IMR-90 (cell line): ENCODE results near the gene PXN. TPM values are rescaled to one million over a fixed set of nuclear protein-coding genes. Genes with fewer than 3 reads are reported as not detected.

ENCODE experiments used
- ATAC-seq: fragments of 200-7000 bp; cut with Tn5 transposase; 2 replicates; pipeline ENCODE4 v1.9.1; 2020; ENCODE audit warnings: low read depth, mild to moderate bottlenecking, moderate library complexity
- BruUV-seq: library from RNA; stranded (reverse); fragments of 400-500 nt; replicated peaks from 2 replicates; lab custom pipeline; 2021; lab: Mats Ljungman, UMichigan
- CTCF ChIA-PET: fragments of 300-600 bp; formaldehyde crosslinking; extraction: SDS; loops from one replicate; lab custom pipeline; 2021; ENCODE audit warnings: antibody characterized with exemption; lab: Yijun Ruan, JAX
- POLR2A ChIA-PET: fragments of 300-600 bp; sonication (Branson Sonifier 250); formaldehyde crosslinking; loops from one replicate; lab custom pipeline; 2022; ENCODE audit warnings: antibody characterized with exemption; ENCODE audit not compliant: unreplicated experiment; lab: Charles Lee
- DNase-seq: peaks from one replicate; pipeline ENCODE4 v3.0.0; 2013
- H2AFZ ChIP-seq: replicated peaks from 2 replicates; pipeline ENCODE3; 2013; ENCODE audit warnings: low read length, mild to moderate bottlenecking; ENCODE audit not compliant: poor library complexity
- H2AK5ac ChIP-seq: 2 replicates; pipeline ENCODE4 v1.6.1; 2013; ENCODE audit warnings: low read depth, low read length, inconsistent platforms
- H2AK9ac ChIP-seq: replicated peaks from 2 replicates; pipeline ENCODE3; 2013; ENCODE audit warnings: mild to moderate bottlenecking, low read depth, low read length, moderate library complexity; ENCODE audit not compliant: poor library complexity
- H2BK120ac ChIP-seq: 2 replicates; pipeline ENCODE4 v1.6.1; 2013; ENCODE audit warnings: low read depth, low read length, inconsistent platforms
- H2BK15ac ChIP-seq: 3 replicates; pipeline ENCODE4 v1.6.1; 2013; ENCODE audit warnings: low read depth, low read length, inconsistent platforms
- H2BK20ac ChIP-seq: 2 replicates; pipeline ENCODE4 v1.6.1; 2013; ENCODE audit warnings: low read depth, mild to moderate bottlenecking, inconsistent platforms, low read length, moderate library complexity
- H2BK5ac ChIP-seq: 2 replicates; pipeline ENCODE4 v1.6.1; 2013; ENCODE audit warnings: mild to moderate bottlenecking, low read depth, low read length, inconsistent platforms; ENCODE audit not compliant: poor library complexity, severe bottlenecking
- H3K14ac ChIP-seq: replicated peaks from 2 replicates; pipeline ENCODE4 v1.6.1; 2013; ENCODE audit warnings: low read depth, low read length, inconsistent platforms
- H3K18ac ChIP-seq: 2 replicates; pipeline ENCODE4 v1.6.1; 2013; ENCODE audit warnings: low read depth, low read length, control low read depth
- H3K23ac ChIP-seq: 2 replicates; pipeline ENCODE4 v1.6.1; 2013; ENCODE audit warnings: low read depth, low read length, inconsistent platforms
- H3K27ac ChIP-seq: 2 replicates; pipeline ENCODE4 v1.5.1; 2013; ENCODE audit warnings: mild to moderate bottlenecking, control low read depth, low read length; ENCODE audit not compliant: insufficient read depth
- H3K27me3 ChIP-seq: 2 replicates; pipeline ENCODE4 v1.6.1; 2013; ENCODE audit warnings: low read length; ENCODE audit not compliant: control insufficient read depth, insufficient read depth
- H3K36me3 ChIP-seq: 2 replicates; pipeline ENCODE4 v1.6.1; 2013; ENCODE audit warnings: low read length, mixed read lengths; ENCODE audit not compliant: control insufficient read depth, insufficient read depth
- H3K4ac ChIP-seq: 2 replicates; pipeline ENCODE4 v1.6.1; 2013; ENCODE audit warnings: low read depth, low read length, inconsistent platforms
- H3K4me1 ChIP-seq: 2 replicates; pipeline ENCODE4 v1.6.1; 2013; ENCODE audit warnings: low read length, mixed read lengths; ENCODE audit not compliant: control insufficient read depth, insufficient read depth
- H3K4me2 ChIP-seq: 2 replicates; pipeline ENCODE4 v1.6.1; 2013; ENCODE audit warnings: low read depth, mild to moderate bottlenecking, control low read depth, low read length, moderate library complexity
- H3K4me3 ChIP-seq: 2 replicates; pipeline ENCODE4 v1.5.1; 2013; ENCODE audit warnings: low read depth, mild to moderate bottlenecking, control low read depth, low read length, moderate library complexity; ENCODE audit not compliant: insufficient read depth
- H3K56ac ChIP-seq: 2 replicates; pipeline ENCODE4 v1.6.1; 2013; ENCODE audit warnings: low read length, inconsistent platforms; ENCODE audit not compliant: insufficient read depth; ENCODE audit errors: extremely low read depth
- H3K79me1 ChIP-seq, 2 experiments: 2 replicates each; pipeline ENCODE4 v1.6.1; 2013; ENCODE audit warnings: low read length in 2 of 2, inconsistent platforms in 1 of 2, low read depth in 1 of 2
- H3K9ac ChIP-seq: 2 replicates; pipeline ENCODE4 v1.6.1; 2013; ENCODE audit warnings: low read depth, low read length, control low read depth
- H3K9me1 ChIP-seq: 2 replicates; pipeline ENCODE4 v1.6.1; 2013; ENCODE audit warnings: low read length, inconsistent platforms; ENCODE audit not compliant: insufficient read depth
- H3K9me3 ChIP-seq: 2 replicates; pipeline ENCODE4 v1.6.1; 2013; ENCODE audit warnings: low read length; ENCODE audit not compliant: control insufficient read depth, insufficient read depth
- H4K20me1 ChIP-seq: 2 replicates; pipeline ENCODE4 v1.6.1; 2013; ENCODE audit warnings: low read length, inconsistent platforms; ENCODE audit not compliant: insufficient read depth
- H4K5ac ChIP-seq: 2 replicates; pipeline ENCODE4 v1.6.1; 2013; ENCODE audit warnings: mild to moderate bottlenecking, low read depth, low read length, control low read depth
- H4K8ac ChIP-seq, 2 experiments: 2 replicates each; pipeline ENCODE4 v1.6.1; 2013; ENCODE audit warnings: low read depth in 2 of 2, low read length in 2 of 2, control low read depth in 1 of 2, inconsistent platforms in 1 of 2
- H4K91ac ChIP-seq: 2 replicates; pipeline ENCODE4 v1.6.1; 2013; ENCODE audit warnings: low read depth, low read length, inconsistent platforms; ENCODE audit not compliant: insufficient read depth
- CEBPB ChIP-seq: IDR thresholded peaks from 2 replicates; pipeline ENCODE4 v1.6.1; 2012; ENCODE audit warnings: low read depth, low read length, improper control_type of control experiment
- MAZ ChIP-seq: IDR thresholded peaks from 2 replicates; pipeline ENCODE4 v1.6.1; 2012; ENCODE audit warnings: low read depth, mild to moderate bottlenecking, low read length, improper control_type of control experiment, moderate library complexity, borderline replicate concordance
- NFE2L2 ChIP-seq: fragments of 150-350 bp; IDR thresholded peaks from 2 replicates; pipeline ENCODE4 v1.6.1; 2016; ENCODE audit warnings: low read depth, mild to moderate bottlenecking, low read length
- RCOR1 ChIP-seq: IDR thresholded peaks from 2 replicates; pipeline ENCODE4 v1.6.1; 2012; ENCODE audit warnings: mild to moderate bottlenecking, low read length, improper control_type of control experiment; ENCODE audit not compliant: insufficient replicate concordance
- SMC3 ChIP-seq: fragments of 150-350 bp; IDR thresholded peaks from 2 replicates; pipeline ENCODE4 v1.6.1; 2016; ENCODE audit warnings: low read depth, mild to moderate bottlenecking, antibody characterized with exemption, low read length, moderate library complexity
- WGBS, 2 experiments: methylation state at CpG; one replicate each; pipeline versions ENCODE4 v1.1.5 to v1.1.7; 2013; ENCODE audit warnings: missing lambda C conversion rate in 2 of 2; ENCODE audit not compliant: insufficient read length in 1 of 2; ENCODE audit errors: extremely low coverage in 2 of 2; 5-methylcytosine and 5-hydroxymethylcytosine counted together
- dilution Hi-C: fragments of 300-500 bp; cut with HindIII; formaldehyde crosslinking; loops from one replicate; pipeline ENCODE4 v1.14.3; 2018; ENCODE audit warnings: low sequenced_read_pairs; ENCODE audit not compliant: unreplicated experiment
- in situ Hi-C: fragments of 300-500 bp; cut with MboI; formaldehyde crosslinking; loops from 3 replicates; pipeline ENCODE4 v1.14.3; 2019; ENCODE audit warnings: low sequenced_read_pairs, inconsistent platforms, mixed read lengths
- intact Hi-C: fragments of 100-400 bp; cut with micrococcal nuclease; formaldehyde crosslinking; loops from 2 replicates; pipeline ENCODE4 v1.10.0; 2022
- polyA plus RNA-seq, 3 experiments: library from polyadenylated mRNA; depleted of rRNA; stranded (reverse); fragments of >200 nt; gene quantifications; 2 replicates each; pipeline ENCODE4 v1.2.3, GENCODE V29; 2012; ENCODE audit warnings: low replicate concordance in 1 of 3
- total RNA-seq: library from RNA; depleted of rRNA; stranded (reverse); fragments of >200 nt; gene quantifications from 2 replicates; pipeline ENCODE4 v1.2.3, GENCODE V29; 2012
- TF ChIP-seq, protein P1 (sequence below): fragments of 150-350 bp; IDR thresholded peaks from 2 replicates; pipeline ENCODE4 v1.6.1; 2017; ENCODE audit warnings: mild to moderate bottlenecking, antibody characterized with exemption, low read length, low read depth
- TF ChIP-seq, protein P2 (sequence below): fragments of 150-350 bp; IDR thresholded peaks from 2 replicates; pipeline ENCODE4 v1.6.1; 2016; ENCODE audit warnings: low read depth, mild to moderate bottlenecking, low read length, moderate library complexity, borderline replicate concordance

The PXN gene
- total and polyA plus RNA-seq, 2 of the 4 experiments (the other 2 are of a cell fraction), result 46.6 to 134 TPM

DNA sequence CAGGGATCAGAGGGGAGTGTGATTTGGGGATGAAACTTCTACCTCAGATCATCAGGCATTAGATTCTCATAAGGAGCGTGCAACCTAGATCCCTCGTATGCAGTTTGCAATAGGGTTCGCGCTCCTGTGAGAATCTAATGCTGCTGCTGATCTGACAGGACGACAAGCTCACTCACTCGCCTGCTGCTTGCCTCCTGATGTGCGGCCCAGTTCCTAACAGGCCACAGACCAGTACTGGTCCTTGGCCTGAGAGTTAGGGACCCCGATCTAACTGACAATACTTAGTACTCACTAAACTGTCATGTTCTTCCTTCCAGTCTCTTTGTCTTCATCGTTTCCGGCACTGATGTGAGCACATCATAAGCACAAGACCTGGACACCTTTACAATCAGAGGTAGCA is 59.3 kb downstream of the PXN start:
- H2BK15ac ChIP-seq, result no peak overlapping the region
- no peaks in the 10 kb centered on the region for H3K27me3 ChIP-seq
- no peak overlapping the region for H3K18ac ChIP-seq
- no peak overlapping the region for H2AK5ac ChIP-seq
- dilution Hi-C loops (no loop called here), intact Hi-C loops (no loop called here), in situ Hi-C loops (no loop called here)
- H3K27ac ChIP-seq, result no peak overlapping the region
- H3K4me2 ChIP-seq, result no peak overlapping the region
- peaks cover 21% of the 10 kb centered on the region for H3K36me3 ChIP-seq
- H3K14ac ChIP-seq, result no peak overlapping the region
- H2BK20ac ChIP-seq, result no peak overlapping the region
- BruUV-seq, result no TSS peak
- no peaks in the 10 kb centered on the region for H3K4me1 ChIP-seq
- POLR2A ChIA-PET, result no interaction called here
- 94% methylated on average over 7 of the region's 10 CpGs; no CpG with 5 or more reads in 1 of the 2 experiments for WGBS, 2 experiments
- H4K5ac ChIP-seq, result no peak overlapping the region
- ATAC-seq, result no peak
- no peak overlapping the region for H3K9ac ChIP-seq
- no peak overlapping the region for H3K4ac ChIP-seq
- H2AFZ ChIP-seq, result no peak overlapping the region
- H2BK120ac ChIP-seq, result no peak overlapping the region
- H3K56ac ChIP-seq, result no peak overlapping the region
- no peak overlapping the region for H3K4me3 ChIP-seq
- DNase-seq, result no peak
- no peak overlapping the region for H4K91ac ChIP-seq
- no peaks in the 10 kb centered on the region for H4K20me1 ChIP-seq
- CTCF ChIA-PET, result no interaction called here
- H3K79me1 ChIP-seq, result peaks cover 5 to 20% of the 10 kb centered on the region in 2 experiments
- H2BK5ac ChIP-seq, result no peak overlapping the region
- no peaks in the 10 kb centered on the region for H3K9me3 ChIP-seq
- no peak overlapping the region for H3K23ac ChIP-seq
- no peak overlapping the region for H4K8ac ChIP-seq
- 0 out of 2 replicates have a peak, but pooled peaks cover 4% of the 10 kb centered on the region for H3K9me1 ChIP-seq
- H2AK9ac ChIP-seq, result no peak overlapping the region
- TF ChIP-seq SMC3, result no peak
- TF ChIP-seq, protein P1, sequence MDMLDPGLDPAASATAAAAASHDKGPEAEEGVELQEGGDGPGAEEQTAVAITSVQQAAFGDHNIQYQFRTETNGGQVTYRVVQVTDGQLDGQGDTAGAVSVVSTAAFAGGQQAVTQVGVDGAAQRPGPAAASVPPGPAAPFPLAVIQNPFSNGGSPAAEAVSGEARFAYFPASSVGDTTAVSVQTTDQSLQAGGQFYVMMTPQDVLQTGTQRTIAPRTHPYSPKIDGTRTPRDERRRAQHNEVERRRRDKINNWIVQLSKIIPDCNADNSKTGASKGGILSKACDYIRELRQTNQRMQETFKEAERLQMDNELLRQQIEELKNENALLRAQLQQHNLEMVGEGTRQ, result no peak
- TF ChIP-seq RCOR1, result no peak
- TF ChIP-seq CEBPB, result no peak
- no peak for TF ChIP-seq MAZ
- TF ChIP-seq, protein P2, sequence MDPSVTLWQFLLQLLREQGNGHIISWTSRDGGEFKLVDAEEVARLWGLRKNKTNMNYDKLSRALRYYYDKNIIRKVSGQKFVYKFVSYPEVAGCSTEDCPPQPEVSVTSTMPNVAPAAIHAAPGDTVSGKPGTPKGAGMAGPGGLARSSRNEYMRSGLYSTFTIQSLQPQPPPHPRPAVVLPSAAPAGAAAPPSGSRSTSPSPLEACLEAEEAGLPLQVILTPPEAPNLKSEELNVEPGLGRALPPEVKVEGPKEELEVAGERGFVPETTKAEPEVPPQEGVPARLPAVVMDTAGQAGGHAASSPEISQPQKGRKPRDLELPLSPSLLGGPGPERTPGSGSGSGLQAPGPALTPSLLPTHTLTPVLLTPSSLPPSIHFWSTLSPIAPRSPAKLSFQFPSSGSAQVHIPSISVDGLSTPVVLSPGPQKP, result no peak
- TF ChIP-seq NFE2L2, result no peak
